Measurements from ENCODE around the gene CRYM. TPM values are rescaled to one million over a fixed set of nuclear protein-coding genes. Genes with fewer than 3 reads are reported as not detected.
"Not testable (repeated sequence)": the region's sequence is repeated elsewhere in the genome, so short reads cannot be mapped to it uniquely, and the experiment has no call there.

CRYM gene
- total RNA-seq (1 to 10 TPM; 1.6 to 6.1 (median 4.6) TPM), polyA plus RNA-seq (10 to 100 TPM in 2 of 3 donors, 1 to 10 TPM in 1; 7.8 to 24.7 (median 19.8) TPM)

DNA sequence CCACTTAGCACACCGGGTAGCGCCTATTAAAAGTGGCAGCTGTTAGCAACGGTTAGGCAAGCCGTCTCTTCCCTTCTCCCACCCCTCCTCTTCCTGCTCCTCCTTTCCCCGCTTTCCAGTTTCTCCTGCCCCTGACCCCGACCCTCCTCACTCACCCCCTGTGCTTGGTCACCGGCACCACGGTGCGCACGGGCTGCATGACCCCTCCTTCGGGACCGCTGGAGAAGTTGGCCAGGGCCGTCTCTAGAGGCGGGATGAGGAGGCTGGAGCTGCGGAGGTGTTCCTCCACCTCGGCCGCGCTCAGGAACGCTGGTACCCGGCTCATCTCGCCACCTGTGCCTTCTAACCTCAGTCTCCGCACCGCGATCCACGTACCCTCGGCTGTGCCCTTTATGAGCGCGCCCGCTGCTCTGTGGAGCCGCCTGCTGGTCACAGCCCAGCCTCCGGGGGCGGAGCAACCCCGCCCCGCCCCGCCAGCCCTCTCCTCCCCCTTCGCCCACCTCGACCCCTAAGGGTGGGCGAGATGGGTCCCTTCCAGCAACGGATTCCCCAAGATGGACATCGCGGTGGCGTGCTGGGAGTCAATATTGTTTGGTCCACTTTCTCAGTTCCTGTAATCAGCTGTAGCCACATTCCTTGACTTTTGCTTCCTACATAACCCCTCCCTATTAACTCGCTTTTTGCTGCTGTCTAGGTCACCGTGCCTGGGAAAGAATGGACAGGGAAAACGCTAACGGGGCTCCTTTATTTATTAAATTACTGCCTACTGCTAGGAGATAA, at the start of gene CRYM:
Gene CRYM (minus strand): TSS at position 364 of the 780 bp plus-strand sequence. CDS start 39 bp downstream, at position 325.
- intact Hi-C loops (cut with DNase I) = loop anchor here (2.0 to 5.0 kb wide), 3 partner anchors 23 to 121 kb away; partner anchors contain the start of gene LDAF1
- Histone ChIP-seq H3K36me3 (no peaks in the 10 kb centered on the region), H3K4me3 (peak within 1 kb of the TSS; percentile 19 to 53 (median 44)), H3K27ac (peak within 1 kb of the TSS in 3 of 4 donors; percentile 36 to 50 (median 36)), H3K27me3 (peaks cover 0 to 25% (median 0%) of the 10 kb centered on the region in 3 donors), H3K9me3 (no peaks in the 10 kb centered on the region), H3K4me1 (peaks cover 0 to 11% (median 8%) of the 10 kb centered on the region in 4 donors)
- TF ChIP-seq, protein P1, sequence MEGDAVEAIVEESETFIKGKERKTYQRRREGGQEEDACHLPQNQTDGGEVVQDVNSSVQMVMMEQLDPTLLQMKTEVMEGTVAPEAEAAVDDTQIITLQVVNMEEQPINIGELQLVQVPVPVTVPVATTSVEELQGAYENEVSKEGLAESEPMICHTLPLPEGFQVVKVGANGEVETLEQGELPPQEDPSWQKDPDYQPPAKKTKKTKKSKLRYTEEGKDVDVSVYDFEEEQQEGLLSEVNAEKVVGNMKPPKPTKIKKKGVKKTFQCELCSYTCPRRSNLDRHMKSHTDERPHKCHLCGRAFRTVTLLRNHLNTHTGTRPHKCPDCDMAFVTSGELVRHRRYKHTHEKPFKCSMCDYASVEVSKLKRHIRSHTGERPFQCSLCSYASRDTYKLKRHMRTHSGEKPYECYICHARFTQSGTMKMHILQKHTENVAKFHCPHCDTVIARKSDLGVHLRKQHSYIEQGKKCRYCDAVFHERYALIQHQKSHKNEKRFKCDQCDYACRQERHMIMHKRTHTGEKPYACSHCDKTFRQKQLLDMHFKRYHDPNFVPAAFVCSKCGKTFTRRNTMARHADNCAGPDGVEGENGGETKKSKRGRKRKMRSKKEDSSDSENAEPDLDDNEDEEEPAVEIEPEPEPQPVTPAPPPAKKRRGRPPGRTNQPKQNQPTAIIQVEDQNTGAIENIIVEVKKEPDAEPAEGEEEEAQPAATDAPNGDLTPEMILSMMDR (IDR thresholded peaks at IDR 0.05) = peak; percentile 52 to 96 (median 70)
- no peak for TF ChIP-seq POLR2AphosphoS5 (IDR thresholded peaks at IDR 0.05)
- 0 to 1% methylated on average over 46 of the region's 46 CpGs for WGBS, 2 donors
- DNase-seq = peak; percentile 79

DNA sequence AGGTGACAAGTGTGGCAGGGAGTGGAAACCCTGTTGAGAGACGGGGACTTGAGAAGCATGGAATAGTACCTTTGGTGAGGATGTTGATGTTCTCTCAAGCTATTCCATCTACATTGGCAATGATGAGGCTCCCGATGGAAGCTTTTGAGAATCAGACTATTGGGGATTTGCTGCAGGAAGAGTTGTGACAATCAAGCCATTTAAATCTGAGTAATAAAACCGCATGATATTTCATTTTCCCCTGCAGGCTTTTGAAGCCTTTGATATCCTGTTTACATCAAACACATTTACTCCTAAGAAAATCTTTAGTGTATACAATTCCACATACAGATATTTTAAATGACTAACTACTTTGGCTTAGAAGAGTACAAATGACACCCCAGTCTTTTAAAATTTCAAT, 49.0 kb upstream of the CRYM start:
- intact Hi-C loops (cut with DNase I) = no loop called here
- Histone ChIP-seq H3K4me3 (no peak overlapping the region), H3K9me3 (no peaks in the 10 kb centered on the region), H3K36me3 (no peaks in the 10 kb centered on the region), H3K27ac (no peak overlapping the region), H3K4me1 (no peaks in the 10 kb centered on the region), H3K27me3 (no peaks in the 10 kb centered on the region)
- DNase-seq = no peak
- WGBS, 2 donors = 87 to 93% methylated on average over 3 of the region's 3 CpGs
- TF ChIP-seq POLR2A (IDR thresholded peaks at IDR 0.05) (no peak), EP300 (IDR thresholded peaks at IDR 0.05) (no peak), POLR2AphosphoS5 (IDR thresholded peaks at IDR 0.05) (no peak)
- TF ChIP-seq, protein P1 (IDR thresholded peaks at IDR 0.05) = no peak

- 80 to 84% methylated on average over 2 of the region's 2 CpGs for WGBS, 2 donors
- Histone ChIP-seq H3K27ac (no peak overlapping the region), H3K4me1 (no peaks in the 10 kb centered on the region)
These were observed 48.4 kb upstream of the CRYM start for GRCh38 chr16:21326459-21326858.

DNA sequence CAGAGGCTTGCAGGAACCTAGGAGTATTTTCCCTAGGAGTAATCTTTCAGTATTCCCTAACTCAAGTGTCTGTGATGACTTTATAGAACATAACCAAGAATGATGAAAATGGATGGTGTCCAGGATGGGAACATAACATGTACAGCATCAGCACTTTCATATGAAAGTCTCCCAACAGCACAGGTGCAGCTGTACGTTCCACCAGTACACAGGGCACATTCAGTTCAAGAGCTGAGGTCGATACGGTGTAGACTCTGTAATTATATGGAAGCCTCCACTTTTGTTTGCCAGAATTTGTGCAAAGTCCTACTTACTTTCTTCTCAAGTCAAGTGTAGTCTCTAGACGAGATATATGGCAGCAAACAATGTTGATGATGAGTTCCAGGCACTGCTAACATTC, 46.2 kb upstream of the CRYM start:
- no peaks in the 10 kb centered on the region for H3K36me3 ChIP-seq
- no peak for DNase-seq
- no peaks in the 10 kb centered on the region for H3K4me1 ChIP-seq
- 89 to 91% methylated on average over 4 of the region's 4 CpGs for WGBS, 2 donors
- TF ChIP-seq POLR2A (IDR thresholded peaks at IDR 0.05) = no peak
- no peak for TF ChIP-seq POLR2AphosphoS5 (IDR thresholded peaks at IDR 0.05)
- TF ChIP-seq, protein P1 (IDR thresholded peaks at IDR 0.05) = no peak
- no peak for TF ChIP-seq EP300 (IDR thresholded peaks at IDR 0.05)
- intact Hi-C loops (cut with DNase I) = no loop called here
- H3K27ac ChIP-seq = no peak overlapping the region
- H3K9me3 ChIP-seq = no peaks in the 10 kb centered on the region
- H3K27me3 ChIP-seq = no peaks in the 10 kb centered on the region
- no peak overlapping the region for H3K4me3 ChIP-seq

More at GRCh38 chr16:21326459-21326858, 48.4 kb upstream of the CRYM start:
- intact Hi-C loops (cut with DNase I) = no loop called here
- H3K36me3 ChIP-seq = no peaks in the 10 kb centered on the region
- no peak overlapping the region for H3K4me3 ChIP-seq
- no peak for DNase-seq
- no peaks in the 10 kb centered on the region for H3K9me3 ChIP-seq
- no peaks in the 10 kb centered on the region for H3K27me3 ChIP-seq
- no peak for TF ChIP-seq POLR2A (IDR thresholded peaks at IDR 0.05)
- TF ChIP-seq EP300 (IDR thresholded peaks at IDR 0.05) = no peak
- TF ChIP-seq, protein P1 (IDR thresholded peaks at IDR 0.05) = no peak
- no peak for TF ChIP-seq POLR2AphosphoS5 (IDR thresholded peaks at IDR 0.05)

- WGBS, 2 donors = 92 to 94% methylated on average over 2 of the region's 2 CpGs
- DNase-seq; H3K9me3 ChIP-seq; H3K4me3 ChIP-seq; H3K36me3 ChIP-seq; H3K27ac ChIP-seq; intact Hi-C loops (cut with DNase I); H3K27me3 ChIP-seq; H3K4me1 ChIP-seq: not testable (repeated sequence)
These were observed 44.2 kb upstream of the CRYM start for GRCh38 chr16:21322251-21322650.

Data from sigmoid colon (tissue), 7 donors.